Mucosa of rectum (tissue), 2 donors: ENCODE results near the gene ZDHHC1.
"Not testable (repeated sequence)": the region's sequence is repeated elsewhere in the genome, so short reads cannot be mapped to it uniquely, and the experiment has no call there.

Experiments used
- H3K27ac ChIP-seq, 2 donors: one replicate each; pipeline ENCODE4 v1.7.0; 2013; ENCODE audit warnings: inconsistent platforms in 2 of 2, low read depth in 2 of 2, low read length in 2 of 2
- H3K27me3 ChIP-seq, 2 donors: one replicate each; pipeline ENCODE4 v1.7.0; 2013; ENCODE audit warnings: low read length in 2 of 2; ENCODE audit not compliant: control insufficient read depth in 2 of 2, insufficient read depth in 2 of 2
- H3K36me3 ChIP-seq, 2 donors: one replicate each; pipeline ENCODE4 v1.7.0; 2013; ENCODE audit warnings: low read length in 2 of 2; ENCODE audit not compliant: control insufficient read depth in 2 of 2, insufficient read depth in 2 of 2
- H3K4me1 ChIP-seq, 2 donors: one replicate each; pipeline ENCODE4 v1.7.0; 2013; ENCODE audit warnings: low read length in 2 of 2, mild to moderate bottlenecking in 1 of 2; ENCODE audit not compliant: control insufficient read depth in 2 of 2, insufficient read depth in 2 of 2
- H3K4me3 ChIP-seq, 2 donors: one replicate each; pipeline ENCODE4 v1.7.0; 2013; ENCODE audit warnings: low read length in 2 of 2
- H3K9ac ChIP-seq, 2 donors: one replicate each; pipeline ENCODE4 v1.7.0; 2013; ENCODE audit warnings: low read length in 2 of 2, low read depth in 1 of 2, mild to moderate bottlenecking in 1 of 2
- H3K9me3 ChIP-seq, 2 donors: one replicate each; pipeline ENCODE4 v1.7.0; 2013; ENCODE audit warnings: low read length in 2 of 2; ENCODE audit not compliant: control insufficient read depth in 2 of 2
- donor health status: healthy.
- donor health status: Normal muscosa, but diverticular disease.

Gene ZDHHC1

GRCh38 chr16:67425580-67425979 lies 9.3 kb upstream of the ZDHHC1 start:
- no peak overlapping the region for H3K4me3 ChIP-seq
- peaks cover 3 to 4% of the 10 kb centered on the region in 2 donors for H3K27me3 ChIP-seq
- no peaks in the 10 kb centered on the region for H3K36me3 ChIP-seq
- H3K9me3 ChIP-seq = no peaks in the 10 kb centered on the region
- no peak overlapping the region for H3K27ac ChIP-seq
- H3K4me1 ChIP-seq = peaks cover 17 to 27% of the 10 kb centered on the region in 2 donors
- no peak overlapping the region for H3K9ac ChIP-seq

DNA sequence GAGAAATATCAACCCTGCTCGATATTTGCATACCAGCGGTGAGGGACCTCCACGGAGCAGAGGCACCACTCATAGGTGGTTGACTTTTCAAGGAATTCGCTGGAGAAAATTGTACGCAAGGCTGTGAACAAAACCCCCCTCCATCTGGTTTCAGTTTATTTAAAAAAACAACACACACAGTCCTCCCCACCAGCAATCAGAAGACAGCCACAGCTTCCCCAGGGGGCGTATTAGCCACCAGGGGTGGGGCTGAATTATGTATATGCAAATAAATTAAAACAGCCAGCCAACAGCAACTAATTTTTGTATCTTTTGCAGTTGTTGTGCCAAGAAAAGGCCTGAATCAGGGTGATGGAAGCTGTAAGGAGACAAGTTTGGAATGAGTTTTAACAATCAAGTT lies 8.8 kb upstream of the ZDHHC1 start:
- no peak overlapping the region for H3K4me3 ChIP-seq
- no peak overlapping the region for H3K27ac ChIP-seq
- H3K27me3 ChIP-seq = peaks cover 3 to 4% of the 10 kb centered on the region in 2 donors
- H3K9ac ChIP-seq = no peak overlapping the region
- H3K9me3 ChIP-seq = no peaks in the 10 kb centered on the region
- H3K36me3 ChIP-seq = no peaks in the 10 kb centered on the region
- H3K4me1 ChIP-seq = peaks cover 17 to 24% of the 10 kb centered on the region in 2 donors

DNA sequence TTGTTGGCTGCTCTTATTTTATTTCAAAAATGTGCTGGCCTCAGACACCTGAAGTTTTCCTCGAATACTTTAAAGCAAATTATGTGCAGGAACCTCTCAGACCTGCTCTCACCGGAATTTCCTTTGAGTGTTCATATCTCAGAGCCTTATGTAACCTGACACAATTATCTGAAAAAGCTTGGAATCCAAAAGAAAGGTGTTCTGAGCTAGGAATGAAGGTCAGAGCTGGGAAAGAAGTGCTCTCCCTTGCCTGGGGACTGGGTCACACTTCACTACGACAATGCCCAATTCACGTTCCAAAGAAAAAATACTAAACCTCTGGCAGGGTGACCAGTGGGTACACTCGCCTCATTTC lies 8.0 kb upstream of the ZDHHC1 start:
- no peak overlapping the region for H3K27ac ChIP-seq

DNA sequence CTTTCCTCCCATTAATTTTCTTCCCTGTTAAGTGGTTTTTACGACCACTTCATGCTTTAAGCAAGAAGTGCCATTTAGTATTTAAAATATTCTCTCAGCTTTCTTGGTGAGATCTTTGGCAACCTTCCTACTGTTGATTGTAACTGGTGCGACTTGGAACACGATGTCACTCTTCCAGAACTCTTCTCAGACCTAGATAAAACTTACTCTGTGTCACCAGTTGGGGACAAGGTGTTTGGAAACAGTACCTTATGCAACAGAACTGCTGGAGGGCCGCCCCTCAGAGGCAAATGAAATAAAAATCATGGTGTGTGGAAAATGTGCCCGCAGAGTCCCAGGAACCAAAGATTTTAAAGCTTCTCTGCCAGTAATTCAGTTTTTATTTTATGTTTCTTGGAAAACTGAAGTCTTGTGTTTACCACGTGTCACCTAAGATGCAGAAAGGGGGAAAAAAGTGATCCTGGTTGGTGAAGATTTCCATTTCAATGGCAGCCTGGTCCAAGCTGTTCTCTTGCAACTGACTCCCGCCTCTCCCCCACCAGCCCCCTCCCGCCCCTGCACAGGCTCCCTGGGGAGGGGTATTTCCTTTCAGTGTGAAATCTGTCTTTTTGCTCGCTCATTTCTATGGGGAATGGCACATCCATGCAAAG lies 7.5 kb upstream of the ZDHHC1 start:
- no peak overlapping the region for H3K4me3 ChIP-seq
- H3K36me3 ChIP-seq = no peaks in the 10 kb centered on the region
- H3K9ac ChIP-seq = no peak overlapping the region
- H3K4me1 ChIP-seq = peaks cover 11 to 12% of the 10 kb centered on the region in 2 donors
- H3K9me3 ChIP-seq = no peaks in the 10 kb centered on the region
- H3K27me3 ChIP-seq = peaks cover 3 to 4% of the 10 kb centered on the region in 2 donors
- H3K27ac ChIP-seq = no peak overlapping the region

More for the DNA sequence above, 8.0 kb upstream of the ZDHHC1 start:
- peaks cover 3 to 4% of the 10 kb centered on the region in 2 donors for H3K27me3 ChIP-seq
- H3K4me1 ChIP-seq = peaks cover 16 to 17% of the 10 kb centered on the region in 2 donors
- no peaks in the 10 kb centered on the region for H3K36me3 ChIP-seq
- no peaks in the 10 kb centered on the region for H3K9me3 ChIP-seq
- no peak overlapping the region for H3K4me3 ChIP-seq
- no peak overlapping the region for H3K9ac ChIP-seq

- Histone ChIP-seq H3K27ac (no peak overlapping the region), H3K4me3 (no peak overlapping the region), H3K9me3 (no peaks in the 10 kb centered on the region), H3K27me3 (peaks cover 3 to 4% of the 10 kb centered on the region in 2 donors), H3K9ac (no peak overlapping the region), H3K4me1 (peaks cover 4% of the 10 kb centered on the region in 2 donors), H3K36me3 (no peaks in the 10 kb centered on the region)
Measured at GRCh38 chr16:67423015-67423414, 6.7 kb upstream of the ZDHHC1 start.

GRCh38 chr16:67421030-67421429 lies 4.8 kb upstream of the ZDHHC1 start:
- peaks cover 3 to 4% of the 10 kb centered on the region in 2 donors for H3K4me1 ChIP-seq
- no peak overlapping the region for H3K27ac ChIP-seq
- no peaks in the 10 kb centered on the region for H3K9me3 ChIP-seq
- no peaks in the 10 kb centered on the region for H3K36me3 ChIP-seq
- H3K9ac ChIP-seq = no peak overlapping the region
- no peak overlapping the region for H3K4me3 ChIP-seq
- peaks cover 3 to 4% of the 10 kb centered on the region in 2 donors for H3K27me3 ChIP-seq

GRCh38 chr16:67419931-67420330 lies 3.7 kb upstream of the ZDHHC1 start:
- Histone ChIP-seq H3K9ac (no peak overlapping the region), H3K4me3 (no peak overlapping the region), H3K27me3 (peaks cover under 1 to 3% of the 10 kb centered on the region in 2 donors), H3K9me3 (no peaks in the 10 kb centered on the region), H3K27ac (no peak overlapping the region), H3K36me3 (no peaks in the 10 kb centered on the region), H3K4me1 (peaks cover 3 to 6% of the 10 kb centered on the region in 2 donors)

- peaks cover 3 to 7% of the 10 kb centered on the region in 2 donors for H3K4me1 ChIP-seq
- no peak overlapping the region for H3K9ac ChIP-seq
- no peaks in the 10 kb centered on the region for H3K36me3 ChIP-seq
- no peaks in the 10 kb centered on the region for H3K9me3 ChIP-seq
- no peaks in the 10 kb centered on the region for H3K27me3 ChIP-seq
- no peak overlapping the region for H3K27ac ChIP-seq
- H3K4me3 ChIP-seq = no peak overlapping the region
Measured at GRCh38 chr16:67419502-67419901, 3.2 kb upstream of the ZDHHC1 start.

- Histone ChIP-seq H3K36me3 (no peaks in the 10 kb centered on the region), H3K4me3 (no peak overlapping the region), H3K9me3 (no peaks in the 10 kb centered on the region), H3K9ac (no peak overlapping the region), H3K27me3 (no peaks in the 10 kb centered on the region), H3K27ac (no peak overlapping the region), H3K4me1 (peaks cover 3 to 11% of the 10 kb centered on the region in 2 donors)
Measured at GRCh38 chr16:67417333-67418061, 1.2 kb upstream of the ZDHHC1 start.

GRCh38 chr16:67415421-67415820 lies 856 bp downstream of the ZDHHC1 start:
- peak overlapping the region; percentile 68 to 81 for H3K9ac ChIP-seq
- H3K27me3 ChIP-seq, H3K36me3 ChIP-seq, H3K9me3 ChIP-seq: not testable (repeated sequence)
- peaks cover 3 to 11% of the 10 kb centered on the region in 2 donors for H3K4me1 ChIP-seq
- peak overlapping the region; percentile 67 to 75 for H3K4me3 ChIP-seq
- peak overlapping the region in 1 of 2 donors; percentile 58 for H3K27ac ChIP-seq
